UCSD-AML1 (cell line): ENCODE measurements around the gene MAT1A.
"Not testable (repeated sequence)": the region's sequence is repeated elsewhere in the genome, so short reads cannot be mapped to it uniquely, and the experiment has no call there.

Source experiments
- DNase-seq: peaks from one replicate; lab custom pipeline; 2025; ENCODE audit not compliant: unreplicated experiment; lab: John Stamatoyannopoulos, UW

The MAT1A gene

DNA sequence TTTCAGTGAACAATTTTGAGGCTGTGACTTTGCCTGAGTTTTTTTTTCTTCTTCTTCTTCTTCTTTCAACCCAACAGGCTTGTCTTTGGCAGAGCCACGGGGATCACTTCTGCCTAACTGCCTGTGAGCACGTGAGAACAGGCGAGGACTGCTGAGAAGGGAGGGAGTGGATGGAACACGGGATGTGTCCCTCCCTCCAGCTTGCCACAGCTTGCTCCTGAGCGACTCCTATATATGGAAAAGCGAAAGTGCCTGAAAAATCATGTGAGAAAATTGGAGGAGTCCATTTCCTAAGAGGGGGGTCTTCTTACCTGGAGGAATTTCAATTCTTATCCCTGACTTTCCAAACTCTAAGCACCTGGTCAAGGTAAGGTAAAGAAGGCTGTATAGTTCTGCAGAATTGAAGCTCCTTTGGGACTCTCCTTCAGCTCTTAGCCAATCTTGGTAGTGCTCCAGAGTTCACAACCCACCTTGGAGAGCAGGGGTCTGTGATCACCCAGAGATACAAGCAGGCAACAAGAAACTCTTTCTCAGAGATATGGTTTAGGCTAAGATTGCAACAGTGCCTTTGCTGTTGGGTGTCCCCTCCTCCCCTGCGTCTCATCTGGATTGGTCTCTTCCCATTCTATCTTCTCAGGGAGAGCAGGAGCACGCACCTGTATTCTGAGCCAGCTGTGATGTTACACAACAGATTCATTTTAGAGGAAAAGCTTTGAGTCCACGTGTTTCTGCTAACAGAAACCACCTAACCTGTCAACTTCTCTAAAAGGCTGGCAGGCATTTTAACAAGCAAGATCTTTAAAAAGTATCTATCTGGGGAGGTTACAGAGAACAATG, at the start of gene MAT1A:
Gene MAT1A (minus strand): TSS at position 208 of the 837 bp plus-strand sequence. CDS start 235 bp downstream, outside the sequence.
- no peak for DNase-seq

DNA sequence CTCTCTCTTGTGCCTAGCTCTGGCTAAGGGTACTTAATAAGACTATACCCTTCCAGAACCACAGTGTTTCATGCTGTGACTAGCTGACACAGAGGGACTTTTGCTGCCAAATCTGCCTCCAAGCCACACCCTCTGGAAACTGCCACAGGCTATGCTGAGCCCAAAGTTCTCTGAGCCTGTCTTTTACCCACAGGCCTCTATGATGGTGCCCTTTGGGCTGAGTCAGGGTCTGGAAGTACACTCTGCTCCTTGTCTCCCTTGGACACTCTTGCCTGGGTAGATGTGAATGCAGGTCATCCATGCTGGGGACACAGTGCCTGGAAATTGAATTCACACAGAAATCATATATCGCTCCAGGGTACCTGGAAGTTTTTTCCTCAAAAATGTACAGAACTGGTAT, 44.5 kb upstream of the MAT1A start:
- DNase-seq = no peak

GRCh38 chr10:80324891-80325364, 35.5 kb upstream of the MAT1A start:
- DNase-seq = no peak

DNA sequence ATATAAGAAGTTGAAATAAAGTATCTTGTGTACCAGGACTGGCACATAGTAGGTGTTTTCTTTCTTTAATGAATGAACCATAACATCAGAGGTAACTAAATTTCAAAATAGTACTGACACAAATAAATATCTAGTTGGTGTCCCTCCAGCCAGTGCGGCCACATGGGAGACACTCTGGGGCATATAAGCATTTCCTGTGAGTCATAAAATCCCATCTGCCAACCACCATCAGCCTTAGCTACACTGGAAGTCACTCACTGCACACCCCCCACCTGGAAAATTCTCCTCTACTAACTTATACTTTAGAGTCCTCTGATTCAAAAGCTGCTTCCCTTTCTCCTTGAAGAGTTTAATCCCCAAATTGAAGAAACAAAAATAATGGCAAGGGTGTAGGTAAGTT, 34.6 kb upstream of the MAT1A start:
- DNase-seq = no peak

DNA sequence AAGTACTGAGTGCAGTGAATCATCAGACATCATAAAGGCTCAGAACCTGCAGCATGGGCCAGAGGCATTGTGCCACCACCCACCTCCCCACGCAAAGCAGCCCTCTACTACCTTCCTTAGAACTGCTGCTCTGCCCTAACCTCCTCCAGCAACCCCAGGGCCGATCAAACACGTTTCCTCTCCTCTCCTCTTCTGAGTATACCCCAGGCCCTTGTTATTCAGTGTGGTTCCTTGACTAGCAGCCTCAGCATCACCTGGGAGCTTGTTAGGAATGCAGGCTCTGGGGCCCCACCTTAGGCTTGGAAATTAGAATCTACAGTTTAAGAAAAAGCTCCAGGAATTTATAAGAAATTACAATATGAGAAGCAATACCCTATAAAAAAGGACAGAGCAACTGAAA, 33.9 kb upstream of the MAT1A start:
- DNase-seq = no peak

- DNase-seq = no peak
These were observed 33.3 kb upstream of the MAT1A start for GRCh38 chr10:80322711-80323110.

GRCh38 chr10:80322158-80322557, 32.7 kb upstream of the MAT1A start:
- DNase-seq = no peak

GRCh38 chr10:80321183-80321582, 31.7 kb upstream of the MAT1A start:
- no peak for DNase-seq

- DNase-seq = no peak
These were observed 30.9 kb upstream of the MAT1A start for GRCh38 chr10:80320377-80320776.

DNA sequence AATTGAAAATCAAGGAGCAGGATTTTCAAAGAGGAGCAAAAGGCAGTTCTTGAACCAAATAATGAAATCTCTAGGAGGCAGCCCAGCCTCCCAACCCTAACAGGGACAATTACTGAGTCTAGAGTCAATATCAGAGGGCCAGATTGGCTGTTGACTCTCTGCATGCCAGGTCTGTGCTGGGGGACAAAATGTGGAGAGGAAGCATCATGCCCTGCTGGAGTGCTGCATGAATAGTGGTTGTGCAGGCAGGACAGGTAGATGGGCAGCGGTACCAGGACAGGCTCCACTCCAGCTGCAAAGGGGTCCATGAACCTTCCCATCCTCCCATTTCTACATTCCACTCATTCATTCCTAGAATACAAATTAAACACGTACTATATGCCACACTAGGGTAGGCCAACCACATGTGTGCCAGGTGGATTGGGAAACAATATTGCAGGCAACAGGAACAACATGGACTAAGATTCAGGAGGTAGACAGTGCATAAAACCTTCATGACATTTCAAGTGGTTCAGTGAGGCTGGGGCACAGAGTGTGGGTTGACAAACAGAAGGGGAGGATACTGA, 30.4 kb upstream of the MAT1A start:
- DNase-seq = no peak

DNA sequence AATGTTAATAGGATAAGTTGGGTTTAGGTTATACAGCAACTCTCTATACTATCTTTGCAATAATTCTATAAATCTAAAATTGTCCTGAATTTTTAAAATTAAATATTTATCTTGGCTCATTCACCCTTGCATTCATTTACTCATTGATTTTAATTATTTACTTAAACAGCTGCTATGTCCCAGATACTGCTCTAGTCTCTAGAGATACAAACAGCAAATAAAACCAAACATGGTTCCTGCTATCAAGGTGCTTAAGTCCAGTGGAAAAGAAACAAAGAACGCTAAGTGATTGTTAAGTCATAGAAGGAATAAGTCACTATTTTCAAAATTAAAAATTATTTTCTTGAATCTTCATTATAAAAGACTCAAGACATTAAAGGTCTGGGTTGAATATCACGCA, 29.9 kb upstream of the MAT1A start:
- DNase-seq = no peak

GRCh38 chr10:80318742-80319141, 29.3 kb upstream of the MAT1A start:
- no peak for DNase-seq

DNA sequence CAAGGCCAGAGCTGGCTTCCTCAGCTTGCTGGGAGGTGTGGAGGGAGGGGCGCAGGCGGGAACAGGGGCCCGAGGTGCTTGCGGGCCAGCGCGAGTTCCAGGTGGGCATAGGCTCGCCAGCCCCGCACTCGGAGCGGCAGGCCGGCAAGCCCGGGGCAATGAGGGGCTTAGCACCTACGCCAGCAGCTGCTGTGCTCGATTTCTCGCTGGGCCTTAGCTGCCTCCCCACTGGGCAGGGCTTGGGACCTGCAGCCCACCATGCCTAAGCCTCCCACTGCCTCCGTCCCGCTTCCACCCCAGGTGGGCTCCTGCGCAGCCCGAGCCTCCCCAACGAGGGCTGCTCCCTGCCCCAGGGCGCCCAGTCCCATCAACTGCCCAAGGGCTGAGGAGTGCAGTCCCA, 25.9 kb upstream of the MAT1A start:
- no peak for DNase-seq

GRCh38 chr10:80313523-80313922, 24.1 kb upstream of the MAT1A start:
- no peak for DNase-seq

DNA sequence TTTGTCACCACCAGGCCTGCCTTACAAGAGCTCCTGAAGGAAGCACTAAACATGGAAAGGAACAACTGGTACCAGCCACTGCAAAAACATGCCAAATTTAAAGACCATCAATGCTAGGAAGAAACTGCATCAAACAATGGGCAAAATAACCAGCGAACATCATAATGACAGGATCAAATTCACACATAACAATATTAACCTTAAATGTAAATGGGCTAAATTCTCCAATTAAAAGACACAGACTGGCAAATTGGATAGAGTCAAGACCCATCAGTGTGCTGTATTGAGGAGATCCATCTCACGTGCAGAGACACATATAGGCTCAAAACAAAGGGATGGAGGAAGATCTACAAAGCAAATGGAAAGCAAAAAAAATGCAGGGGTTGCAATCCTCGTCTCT, 16.5 kb upstream of the MAT1A start:
- DNase-seq = not testable (repeated sequence)

DNA sequence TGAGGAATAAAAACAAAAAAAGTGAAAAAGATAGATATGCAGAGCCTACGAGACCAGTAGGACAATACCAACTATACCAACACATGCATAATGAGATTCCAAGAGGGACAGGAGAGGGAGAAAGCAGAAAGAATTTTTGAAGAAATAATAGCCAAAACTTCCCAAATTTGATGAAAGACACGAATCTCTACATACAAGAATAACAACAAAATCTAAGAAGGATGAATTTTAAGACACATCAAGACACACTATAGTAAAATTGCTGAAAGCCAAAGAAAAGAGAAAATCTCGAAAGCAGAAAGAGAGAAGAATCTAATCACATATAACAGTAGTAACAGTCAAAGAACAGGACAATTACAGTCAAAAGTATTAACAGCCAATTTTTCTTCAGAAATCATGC, 7.5 kb upstream of the MAT1A start:
- no peak for DNase-seq

DNA sequence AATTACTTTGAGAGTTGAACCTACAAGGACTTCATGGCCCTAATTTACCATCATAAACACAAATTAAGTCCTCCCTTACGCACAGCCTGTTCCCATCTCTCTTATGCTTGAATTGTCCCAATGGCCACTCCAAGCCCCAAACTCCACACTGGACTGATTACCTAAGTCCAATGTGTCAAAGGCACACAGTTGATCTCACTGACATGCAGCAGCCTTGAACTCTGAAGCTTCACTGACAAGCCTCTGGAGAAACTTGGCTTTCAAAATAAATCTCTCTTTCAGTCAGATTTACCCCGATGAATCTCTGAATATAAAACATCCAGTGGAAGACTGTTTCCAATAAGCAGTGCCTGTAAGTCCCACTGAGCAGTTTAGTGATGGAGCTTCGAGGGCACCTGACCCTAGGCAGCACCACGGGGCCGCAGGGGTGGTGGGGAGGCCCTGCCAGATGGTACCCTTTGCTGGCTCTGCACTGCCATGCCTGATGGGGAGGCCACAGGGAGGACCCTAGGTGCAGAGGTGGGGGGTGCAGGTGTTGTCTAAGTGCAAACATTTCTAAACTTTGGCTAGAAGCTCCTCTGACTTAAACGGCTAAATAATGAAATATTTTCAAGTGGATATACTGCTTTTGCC, 3.3 kb upstream of the MAT1A start:
- DNase-seq = no peak

DNA sequence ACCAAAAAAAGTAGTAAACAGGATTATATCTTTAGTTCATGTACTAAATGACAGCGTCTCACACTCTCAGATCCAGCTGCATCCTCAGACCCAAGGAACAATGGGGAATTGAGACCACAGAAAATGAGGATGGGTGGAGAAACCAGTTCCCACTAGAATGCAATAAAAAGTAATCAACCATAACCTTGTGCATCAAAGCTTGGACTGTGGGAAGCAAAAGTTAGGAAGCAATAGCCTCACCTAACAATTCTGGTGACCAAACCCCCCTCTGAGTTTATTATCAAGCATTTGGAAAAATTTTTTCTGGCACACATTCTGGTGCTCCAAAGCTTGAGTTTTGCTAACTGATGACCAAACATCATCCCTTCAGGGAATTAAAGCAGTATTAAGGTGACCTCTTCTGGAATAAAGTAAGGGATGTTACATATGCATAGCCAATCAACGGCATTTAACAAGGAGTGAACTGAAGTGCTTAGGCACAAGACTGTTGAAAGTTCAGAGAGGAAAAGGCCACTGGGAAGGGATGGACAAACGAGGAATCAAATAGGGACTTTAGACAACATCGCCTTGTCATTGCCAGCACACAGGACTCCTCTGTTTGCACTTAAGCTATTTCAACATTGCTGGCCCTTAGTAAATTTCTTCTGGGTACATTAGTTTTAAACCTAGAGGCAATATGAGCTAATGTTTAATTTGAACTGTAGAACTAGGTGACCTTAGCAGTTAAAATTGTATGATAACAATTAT, 1.2 kb upstream of the MAT1A start:
- DNase-seq = no peak

DNA sequence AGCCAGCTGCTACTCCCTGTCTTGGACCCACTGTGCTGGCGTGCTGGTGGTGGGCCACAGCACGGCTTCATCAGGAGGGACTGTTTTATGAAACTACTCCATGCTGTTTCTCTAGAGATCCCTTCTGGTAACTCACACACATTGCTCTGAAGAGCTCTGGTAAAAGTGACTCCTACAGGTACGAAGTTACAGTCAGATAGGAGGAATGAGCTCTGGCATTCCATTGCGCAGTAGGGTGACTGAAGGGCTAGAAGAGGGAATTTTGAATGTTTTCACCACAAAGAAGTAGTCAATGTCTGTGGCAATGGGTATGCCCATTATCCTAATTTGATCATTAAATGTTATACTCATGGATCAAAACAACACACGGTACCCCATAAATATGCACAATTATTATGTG, 609 bp downstream of the MAT1A start:
- no peak for DNase-seq

DNA sequence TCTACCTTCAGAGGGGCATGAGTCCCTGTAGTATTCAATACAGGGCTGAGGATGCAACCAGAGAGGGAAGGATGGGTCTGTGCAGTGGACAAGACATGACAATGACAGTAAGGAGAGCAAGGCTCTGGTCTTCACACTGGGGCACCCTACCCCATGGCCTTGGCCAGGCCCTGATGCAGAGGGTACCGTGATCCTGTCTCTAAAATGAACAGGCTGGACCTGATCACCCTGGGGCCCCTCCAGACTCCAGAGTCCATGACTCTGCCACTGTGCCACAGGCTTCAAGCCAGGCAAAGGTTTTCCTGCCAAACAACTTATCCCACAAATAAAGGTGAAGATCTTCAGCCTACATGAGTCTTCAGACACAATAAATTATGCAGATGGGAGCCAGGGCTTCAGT, 4.9 kb downstream of the MAT1A start:
- no peak for DNase-seq

GRCh38 chr10:80283536-80284199, 5.8 kb downstream of the MAT1A start:
- DNase-seq = no peak
